ENCODE data around the gene AKT2.
"Not testable (repeated sequence)": the region's sequence is repeated elsewhere in the genome, so short reads cannot be mapped to it uniquely, and the experiment has no call there.

AKT2 gene

DNA sequence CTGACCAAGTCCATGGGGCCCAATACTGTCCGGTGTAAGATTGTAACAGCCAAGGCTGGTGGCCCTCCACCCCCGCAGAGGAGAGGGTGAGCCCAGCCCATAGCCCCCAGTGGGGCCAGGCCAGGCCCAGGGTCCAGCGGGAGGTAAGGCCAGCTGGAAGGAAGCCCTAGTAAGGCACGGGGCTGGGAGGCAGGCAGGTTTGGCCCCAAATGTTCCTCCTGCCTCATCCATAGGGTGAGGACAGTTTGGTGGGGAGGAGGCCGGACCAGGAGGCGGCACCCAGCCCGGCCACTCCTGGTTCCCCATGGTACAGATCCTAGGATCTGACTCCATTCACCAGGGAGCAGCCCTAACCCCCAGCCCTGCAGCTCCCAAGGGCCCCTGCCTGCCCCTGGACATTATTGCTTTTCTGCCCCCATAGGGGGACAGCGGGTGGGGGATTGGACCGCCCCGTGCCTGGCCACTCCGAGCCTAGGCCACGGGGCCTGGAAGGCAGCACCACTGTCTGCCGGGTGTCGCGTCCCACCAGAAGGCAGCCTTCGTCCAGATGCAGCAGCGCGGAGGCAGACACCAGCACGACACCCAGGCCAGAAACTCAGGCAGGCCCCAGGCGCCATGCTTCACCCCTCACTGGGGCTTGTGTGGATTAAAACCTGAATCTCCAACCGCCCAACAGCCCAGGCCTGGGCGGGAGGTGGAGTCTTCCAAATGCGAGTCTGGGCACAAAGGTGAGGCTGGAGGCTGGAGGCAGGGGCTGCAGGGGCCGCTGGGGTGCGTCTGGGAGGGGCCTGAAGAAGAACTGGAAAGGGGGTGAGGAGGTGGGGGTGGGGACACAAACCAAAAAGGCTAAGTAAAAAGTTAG lies 52.0 kb downstream of the AKT2 start:
- DNase-seq: no peak

DNA sequence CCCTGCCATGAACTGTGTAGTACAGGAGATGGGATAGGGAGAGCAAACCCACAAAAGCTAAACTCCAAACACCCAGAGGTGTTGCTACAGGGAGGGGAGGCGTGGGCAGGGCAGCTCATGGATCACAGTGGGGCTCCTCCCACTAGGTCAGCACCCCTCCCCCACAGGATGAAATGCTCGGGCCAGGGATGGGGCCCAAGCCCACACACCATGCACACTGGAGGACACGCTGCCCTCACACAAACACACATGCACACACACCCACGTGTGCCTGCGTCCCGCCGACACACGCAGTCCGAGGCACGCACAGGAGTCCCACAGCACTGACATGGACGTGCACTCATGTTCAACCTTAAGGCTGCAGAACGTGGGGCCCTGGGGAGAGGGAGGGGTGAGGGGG lies 52.7 kb downstream of the AKT2 start:
- no peak for DNase-seq

DNA sequence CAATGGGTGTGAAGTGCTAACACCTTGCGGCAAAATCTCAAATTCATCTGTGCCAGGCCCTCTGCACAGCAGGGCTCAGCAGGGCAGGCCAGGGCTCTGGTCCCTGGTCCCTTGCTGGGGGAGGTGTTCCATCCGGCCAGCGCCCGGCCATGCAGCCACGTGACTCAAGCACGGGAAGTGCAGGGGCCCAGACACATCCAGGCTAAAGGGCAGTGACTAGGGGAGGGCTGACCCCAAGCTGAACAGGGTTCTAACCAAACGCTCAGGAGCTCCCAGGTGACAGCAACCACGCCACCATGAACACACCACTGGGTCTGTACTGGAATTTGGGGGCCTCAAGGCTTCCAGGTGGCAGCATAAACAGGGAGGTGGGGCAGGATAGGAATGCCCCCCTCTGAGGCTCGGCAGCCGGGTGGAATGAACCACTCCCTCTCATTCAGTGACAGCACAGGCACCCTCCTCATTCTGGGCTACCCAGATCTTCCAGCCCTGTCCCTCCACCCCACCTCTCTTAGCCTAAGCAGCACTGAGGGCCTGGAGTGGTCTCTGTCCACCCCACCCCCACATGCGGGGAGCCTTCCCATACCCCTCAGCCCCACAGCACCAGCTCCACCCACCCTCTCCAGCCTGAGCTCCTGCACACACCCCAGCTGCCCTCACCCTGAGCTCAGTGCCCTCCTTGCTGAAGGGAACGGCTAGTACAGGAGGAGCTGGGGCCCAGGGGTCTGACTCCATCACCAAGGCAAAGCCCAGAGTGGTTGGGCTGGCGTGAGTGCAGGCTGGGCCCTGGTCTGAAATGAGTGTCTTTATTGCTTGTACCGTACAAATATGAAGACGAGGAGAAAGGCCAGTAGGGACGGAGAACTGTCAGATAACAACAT lies 53.4 kb downstream of the AKT2 start:
- no peak for DNase-seq

DNA sequence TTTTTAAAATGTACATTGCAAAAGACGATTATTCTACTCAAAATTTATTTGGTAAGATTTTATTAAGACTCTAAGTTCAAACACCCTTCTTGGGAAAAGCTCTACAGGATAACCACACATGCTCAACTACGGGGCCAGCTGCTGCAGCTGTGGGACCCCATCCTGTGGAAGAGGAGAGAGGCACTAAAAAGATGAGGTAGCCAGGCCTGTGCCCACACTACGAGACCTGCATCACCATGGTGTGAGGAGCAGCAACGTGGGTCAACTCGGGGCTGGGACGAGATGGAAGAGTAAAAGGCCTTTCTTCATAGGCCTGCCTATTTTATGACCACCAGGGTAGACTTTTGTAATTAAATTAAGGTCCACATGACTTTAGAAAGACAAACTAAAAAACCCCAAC lies 54.1 kb downstream of the AKT2 start:
- DNase-seq: no peak

DNA sequence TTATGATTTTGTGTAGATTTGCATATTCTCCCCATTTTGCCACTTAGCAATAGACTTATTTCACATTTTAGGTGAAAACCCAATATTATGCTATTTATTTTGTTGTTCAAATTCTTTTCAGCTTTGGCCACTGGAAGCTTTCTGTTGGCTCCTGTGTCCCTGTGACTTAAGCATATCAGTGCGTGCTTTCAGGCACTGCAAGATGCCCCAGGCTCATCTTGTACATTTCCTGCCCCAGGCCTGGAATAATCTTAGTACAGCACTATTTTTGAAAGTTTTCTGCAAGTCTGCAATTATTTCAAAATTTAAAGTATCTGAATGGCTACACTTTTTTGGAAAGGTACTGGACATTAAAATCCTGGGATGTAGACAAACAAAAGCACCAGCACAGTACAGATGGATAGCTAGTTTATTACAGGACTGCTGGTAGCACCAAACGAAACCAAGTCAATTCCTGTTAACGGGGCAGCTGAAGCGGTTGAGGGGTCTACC lies 55.2 kb downstream of the AKT2 start:
- DNase-seq: no peak

DNA sequence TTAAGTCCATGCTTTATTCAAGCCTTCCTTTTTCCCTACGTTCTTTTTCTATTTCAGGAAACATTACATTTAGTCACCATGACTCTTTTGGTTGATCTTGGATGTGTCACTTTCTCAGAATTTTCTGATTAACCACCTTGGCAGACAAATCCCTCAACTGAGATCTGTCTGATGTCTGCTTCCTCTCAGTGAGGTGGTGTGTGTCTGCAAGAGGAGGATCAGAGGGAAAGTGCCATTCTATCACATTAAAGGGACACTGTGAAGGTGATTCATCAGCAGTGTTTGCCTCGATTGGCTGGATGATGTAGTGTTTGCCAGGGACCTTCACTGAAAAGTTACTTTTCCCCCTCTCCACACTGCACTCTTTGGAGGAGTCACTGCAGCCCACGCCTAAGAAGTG lies 55.7 kb downstream of the AKT2 start:
- no peak for DNase-seq

DNA sequence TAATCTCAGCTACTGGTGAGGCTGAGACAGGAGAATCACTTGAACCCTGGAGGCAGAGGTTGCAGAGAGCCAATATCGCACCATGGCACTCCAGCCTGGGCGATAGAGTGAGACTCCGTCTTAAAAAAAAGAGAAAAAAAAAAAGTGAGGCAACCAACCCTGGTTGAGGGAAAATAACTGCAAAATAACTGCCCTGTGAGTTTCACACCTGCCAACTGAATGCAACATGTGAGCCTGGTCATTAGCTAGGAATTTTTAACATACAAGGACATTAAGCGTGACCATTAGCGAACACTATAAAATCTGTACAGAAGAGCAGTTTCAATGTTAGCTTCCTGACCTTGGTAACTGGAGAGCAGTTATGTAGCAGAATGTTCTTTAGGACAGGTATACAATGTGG lies 56.3 kb downstream of the AKT2 start:
- no peak for DNase-seq

DNA sequence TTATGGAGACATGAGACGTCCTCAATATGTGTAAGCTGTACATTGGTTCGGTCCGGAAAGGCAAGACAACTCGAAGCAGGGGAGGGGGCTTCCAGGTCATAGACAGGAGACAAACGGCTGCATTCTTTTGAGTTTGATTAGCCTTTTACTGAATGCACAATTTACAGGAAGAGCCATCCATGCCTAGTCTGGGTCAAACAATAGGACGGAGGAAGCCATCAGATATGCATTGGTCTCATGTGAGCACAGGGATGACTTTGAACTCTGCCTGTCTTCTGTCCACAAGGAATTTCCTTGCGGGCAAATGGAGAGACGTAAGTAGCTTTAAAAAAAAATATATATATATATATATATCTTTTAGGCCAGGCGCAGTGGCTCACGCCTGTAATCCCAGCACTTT lies 56.8 kb downstream of the AKT2 start:
- DNase-seq: no peak

DNA sequence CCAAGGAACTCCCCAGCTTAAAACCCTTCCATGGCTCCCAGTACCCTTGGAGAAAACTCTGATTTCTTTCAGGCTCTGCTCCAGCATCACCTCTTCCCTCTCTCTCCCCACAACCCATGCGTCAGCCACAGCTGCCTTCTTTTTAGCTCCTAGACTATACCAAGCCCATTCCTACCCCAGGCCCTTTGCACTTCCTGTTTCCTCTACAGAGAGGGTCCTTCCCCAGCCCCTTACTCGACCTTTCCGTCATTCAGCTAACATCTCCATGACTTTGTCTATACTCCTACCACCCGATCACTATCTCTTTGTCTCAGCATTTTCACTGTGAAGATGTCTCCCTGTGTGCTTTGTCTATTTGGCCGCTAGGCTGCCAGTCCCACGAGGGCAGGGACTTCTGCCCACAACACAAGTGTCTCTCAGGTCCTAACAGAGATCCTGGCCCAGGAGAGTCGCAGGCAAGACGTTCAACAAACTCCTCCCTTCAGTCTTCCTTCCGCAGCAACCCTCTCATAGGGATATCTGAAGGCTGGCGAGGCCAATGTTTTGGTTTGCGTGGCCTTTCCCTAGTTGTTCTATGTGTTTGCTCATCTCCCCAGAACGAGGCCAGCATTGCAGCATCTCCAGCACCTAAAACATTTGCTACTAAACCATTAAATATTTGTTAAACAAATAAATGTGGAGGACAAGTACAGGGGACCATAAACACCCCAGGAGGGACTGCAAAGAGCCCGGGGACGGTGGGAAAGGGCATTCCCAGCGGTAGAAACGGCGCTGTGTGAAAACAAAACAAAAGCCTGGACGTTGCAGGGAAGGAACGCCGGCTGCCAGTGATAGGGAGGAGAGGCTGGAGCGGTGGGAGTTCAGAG lies 59.5 kb downstream of the AKT2 start:
- no peak for DNase-seq

DNA sequence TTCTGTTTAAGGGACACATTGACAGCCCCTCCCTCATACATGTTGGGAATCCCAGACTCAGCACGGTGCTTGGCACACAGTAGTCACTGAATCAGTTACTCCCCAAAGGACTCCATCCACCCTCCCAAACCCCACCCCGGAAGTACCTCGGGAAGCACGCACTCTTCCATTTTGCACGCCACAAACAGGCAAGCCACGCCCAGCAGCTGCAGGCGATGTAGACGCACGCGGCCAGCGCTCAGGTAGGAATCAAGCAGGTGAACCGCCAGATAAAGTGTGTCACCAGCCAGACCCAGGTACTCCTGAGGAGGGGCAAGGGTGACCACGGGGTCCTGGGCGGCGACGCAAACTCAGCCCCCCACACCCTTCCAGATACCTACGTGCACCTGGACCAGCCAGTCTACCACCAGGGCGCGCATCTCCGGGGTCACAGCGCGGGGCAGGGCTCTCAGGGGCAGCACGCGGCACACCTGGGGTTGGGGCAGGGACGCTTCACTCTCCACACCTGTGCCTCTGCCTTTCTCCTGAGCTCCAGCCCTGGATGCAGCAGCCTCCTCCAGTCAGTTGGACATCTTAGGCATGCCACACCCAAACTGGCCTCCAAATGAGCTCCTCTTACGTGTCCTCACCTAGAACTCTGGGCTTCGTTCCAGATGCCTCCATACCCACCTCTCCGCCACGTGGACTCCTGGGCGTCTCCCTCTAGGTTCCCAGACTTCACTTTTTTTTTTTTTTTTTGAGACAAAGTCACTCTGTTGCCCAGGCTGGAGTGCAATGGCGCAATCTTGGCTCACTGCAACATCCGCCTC lies 60.6 kb downstream of the AKT2 start:
- DNase-seq: no peak

DNA sequence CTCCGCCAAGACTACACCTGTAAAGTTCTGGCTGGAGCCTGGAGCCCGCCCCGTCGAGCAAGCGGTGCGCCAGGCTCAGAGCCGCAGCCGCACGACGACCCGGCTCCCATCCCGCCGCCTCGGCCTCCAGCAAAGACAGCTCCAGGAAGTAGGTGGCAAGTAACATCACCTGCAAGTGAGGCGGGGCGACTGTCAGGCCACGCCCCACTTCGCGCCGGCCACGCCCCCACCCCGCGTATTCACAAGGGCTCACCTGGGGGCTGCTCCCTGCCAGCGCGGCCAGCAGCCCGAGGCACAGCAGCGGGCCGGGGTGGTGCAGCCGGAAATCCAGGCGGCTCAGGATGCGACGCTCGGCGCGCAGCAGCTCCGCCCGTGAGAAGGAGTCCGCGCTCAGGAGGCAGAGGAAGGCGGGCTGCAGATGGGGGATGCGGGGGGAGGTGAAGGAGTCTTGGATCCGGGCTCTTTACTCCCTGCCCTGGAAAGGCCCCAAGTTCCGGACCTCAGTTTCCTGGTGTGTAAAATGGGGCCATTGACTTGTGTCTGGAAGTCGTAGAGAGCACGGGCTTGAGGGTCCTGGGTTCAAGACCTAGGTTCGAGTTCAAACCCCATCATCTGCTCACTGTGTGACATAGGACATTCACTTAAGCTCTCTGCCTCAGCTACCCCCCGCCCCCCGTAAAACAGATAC lies 61.9 kb downstream of the AKT2 start:
- DNase-seq: peak; percentile 17

DNA sequence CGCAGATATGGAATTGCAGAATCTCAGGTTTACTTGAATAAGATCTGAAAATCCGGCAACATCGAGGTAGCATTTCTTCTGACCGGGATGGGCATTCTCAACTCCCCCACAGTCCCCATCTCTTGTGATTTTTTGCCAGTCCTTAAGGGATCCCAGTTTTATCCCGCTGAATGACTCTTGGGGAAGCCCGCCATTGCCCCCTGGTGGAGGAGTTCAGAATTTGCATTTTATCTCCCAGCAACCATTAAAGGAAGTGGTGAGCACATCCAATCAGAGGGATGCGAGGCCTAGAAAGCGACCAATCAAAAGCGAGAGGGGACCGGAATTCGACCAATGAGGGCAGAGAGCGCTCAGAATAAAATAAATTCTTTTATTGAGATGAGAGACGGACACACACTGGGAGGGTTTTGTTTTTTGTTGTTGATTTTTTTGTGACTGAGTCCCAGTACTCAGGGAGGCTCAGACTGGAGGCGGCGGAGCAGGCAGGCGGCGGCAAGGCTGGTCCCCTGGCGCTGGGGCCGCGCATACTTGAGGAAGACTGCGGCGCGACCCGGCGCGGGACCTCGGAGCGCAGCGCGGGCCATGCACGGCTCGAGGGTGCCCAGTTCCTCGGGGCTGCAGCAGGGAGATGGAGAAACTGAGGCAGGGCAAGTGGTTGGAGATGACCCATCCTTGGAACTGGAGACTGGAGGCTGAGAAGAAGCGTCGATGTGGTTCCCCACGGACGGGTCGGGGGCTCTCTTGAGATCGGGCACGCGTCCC lies 63.1 kb downstream of the AKT2 start:
- peak; percentile 56 for DNase-seq

DNA sequence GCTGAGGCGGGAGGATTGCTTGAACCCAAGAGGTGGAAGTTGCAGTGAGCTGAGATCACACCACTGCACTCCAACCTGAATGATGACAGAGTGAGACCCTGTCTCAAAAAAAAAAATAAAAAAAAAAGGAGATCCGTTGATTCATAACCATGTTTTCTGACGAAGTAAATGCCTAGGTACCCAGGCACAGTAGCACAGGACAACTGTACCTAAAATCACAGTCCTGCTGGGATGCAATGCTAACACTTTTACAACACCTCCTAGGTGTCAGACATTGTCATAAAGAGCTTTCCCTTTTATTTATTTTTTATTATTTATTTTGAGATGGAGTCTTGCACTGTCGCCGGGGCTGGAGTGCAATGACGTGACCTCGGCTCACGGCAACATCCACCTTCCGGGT lies 64.5 kb downstream of the AKT2 start:
- no peak for DNase-seq

DNA sequence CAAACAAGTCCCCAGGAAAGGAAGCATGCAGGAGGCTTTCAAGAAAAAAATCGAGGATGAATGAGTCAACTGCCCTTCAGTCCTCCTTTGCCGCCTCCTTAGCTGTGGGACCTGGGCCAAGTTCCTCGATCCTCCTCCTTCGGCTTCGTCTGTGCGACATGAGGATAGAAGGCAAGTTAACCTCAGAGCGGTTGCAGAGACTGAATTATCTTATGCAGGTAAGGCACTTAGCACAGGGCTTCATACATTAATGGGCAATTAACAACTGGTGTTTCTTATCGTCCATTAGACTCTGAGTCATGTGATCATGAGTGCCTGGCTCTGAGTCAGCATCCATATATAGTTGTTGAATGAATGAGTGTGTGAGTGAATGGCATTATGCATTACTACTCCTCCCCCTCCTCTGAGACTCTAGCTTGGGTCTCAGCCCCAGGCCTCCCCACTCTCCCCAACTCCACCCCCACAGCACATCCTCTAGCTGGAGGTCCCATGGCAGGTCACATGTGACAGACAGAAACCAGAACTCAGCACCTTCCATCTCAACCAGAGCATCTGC lies 65.3 kb downstream of the AKT2 start:
- DNase-seq: no peak

DNA sequence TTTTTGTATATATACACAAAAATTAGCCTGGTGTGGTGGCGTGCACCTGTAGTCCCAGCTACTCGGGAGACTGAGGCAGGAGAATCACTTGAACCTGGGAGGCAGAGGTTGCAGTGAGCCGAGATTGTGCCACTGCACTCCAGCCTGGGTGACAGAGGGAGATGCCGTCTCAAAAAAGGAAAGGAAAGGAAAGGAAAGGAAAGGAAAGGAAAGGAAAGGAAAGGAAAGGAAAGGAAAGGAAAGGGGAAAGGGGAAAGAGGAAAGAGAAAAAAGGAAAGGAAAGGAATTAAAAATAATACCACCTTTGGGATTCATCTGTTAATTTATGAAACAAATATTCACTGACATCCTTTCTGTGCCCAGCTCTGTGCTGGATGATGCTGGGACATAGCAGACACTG lies 66.1 kb downstream of the AKT2 start:
- not testable (repeated sequence) for DNase-seq

DNA sequence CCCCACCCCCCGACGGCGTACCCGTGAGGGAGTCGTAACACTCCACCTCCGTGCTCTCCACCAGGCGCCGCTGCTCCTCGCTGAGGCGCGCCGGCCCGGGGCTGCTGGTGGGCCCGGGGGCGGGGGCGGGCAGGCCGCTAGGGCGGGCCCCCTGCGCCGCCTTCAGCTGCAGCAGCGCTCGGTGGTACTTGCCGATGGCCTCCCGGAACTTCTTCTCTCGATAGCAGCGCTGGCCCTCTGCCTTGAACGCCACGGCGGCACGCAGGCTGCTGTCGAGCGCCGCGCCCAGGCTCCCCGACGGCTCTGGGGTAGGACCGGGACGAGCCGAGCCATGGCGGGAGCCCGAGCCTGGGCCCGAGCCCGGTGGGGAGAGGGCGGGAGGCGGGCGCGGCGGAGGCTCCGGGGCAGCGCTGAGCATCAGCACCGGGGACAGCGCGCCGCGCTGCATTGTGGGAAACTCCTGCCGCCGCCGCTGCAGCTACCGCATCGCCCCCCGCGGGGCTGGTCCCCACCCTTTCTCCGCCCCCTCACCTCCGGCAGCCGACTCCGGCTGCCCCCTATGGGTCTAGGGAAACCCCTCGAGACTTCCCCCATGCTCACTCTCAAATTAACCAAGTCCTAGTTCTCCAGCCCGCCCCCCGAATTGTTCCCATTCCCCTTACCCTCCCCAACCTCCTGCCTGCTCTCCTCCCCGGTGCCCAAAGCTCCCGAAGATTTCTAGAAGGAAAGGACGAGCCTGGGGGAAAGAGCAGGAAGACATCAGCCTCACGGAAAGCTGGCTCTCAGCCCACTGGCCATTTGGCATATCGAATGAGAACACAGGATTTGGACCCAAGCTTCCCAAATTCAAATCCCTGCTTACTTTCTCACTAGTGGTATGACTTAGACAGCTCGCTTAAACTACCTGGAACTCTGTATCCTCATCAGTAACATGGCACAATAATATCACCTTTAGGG lies 66.9 kb downstream of the AKT2 start, which contains the start of gene TTC9B:
TTC9B (minus strand) TSS at position 451 of the 957 bp plus-strand sequence; CDS start at position 448, 3 bp downstream.
- DNase-seq: no peak

DNA sequence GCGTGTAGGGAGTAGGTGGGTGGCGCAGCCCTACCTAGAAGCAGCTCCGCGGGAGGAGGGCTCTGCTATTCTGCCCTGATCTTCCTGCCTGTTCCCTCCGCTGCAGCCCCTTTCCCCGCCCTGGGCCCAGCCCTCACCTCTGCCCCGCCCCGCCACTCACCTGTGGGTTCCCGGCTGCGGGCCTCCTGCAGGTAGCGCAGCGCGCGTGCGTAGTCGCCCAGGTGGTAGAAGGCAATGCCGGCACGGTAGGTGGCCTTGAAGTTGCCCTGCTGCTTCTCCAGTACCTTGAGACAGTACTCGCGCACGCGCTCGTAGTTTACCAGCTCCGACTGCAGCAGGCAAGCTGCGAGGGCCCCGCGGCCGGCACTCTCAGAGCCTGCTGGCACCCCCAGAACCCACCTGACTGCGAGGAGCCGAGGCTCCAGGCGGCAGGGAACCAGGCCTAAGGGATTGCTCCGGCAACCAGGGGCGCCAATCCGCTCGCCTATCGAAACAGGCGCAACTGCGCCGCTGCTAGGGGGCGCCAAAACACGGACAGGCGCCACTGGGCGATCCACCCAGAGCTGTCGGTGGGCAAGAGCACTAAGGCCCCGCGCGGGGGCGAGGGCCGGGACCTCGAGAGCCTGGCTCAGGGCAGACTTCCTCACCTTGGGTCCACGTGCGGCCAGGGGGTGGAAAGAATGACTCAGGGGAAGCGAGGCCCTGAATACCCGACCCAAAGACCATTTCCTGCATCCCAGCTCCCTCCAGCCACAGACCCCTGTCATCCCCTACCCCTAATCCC lies 67.9 kb downstream of the AKT2 start:
- no peak for DNase-seq

DNA sequence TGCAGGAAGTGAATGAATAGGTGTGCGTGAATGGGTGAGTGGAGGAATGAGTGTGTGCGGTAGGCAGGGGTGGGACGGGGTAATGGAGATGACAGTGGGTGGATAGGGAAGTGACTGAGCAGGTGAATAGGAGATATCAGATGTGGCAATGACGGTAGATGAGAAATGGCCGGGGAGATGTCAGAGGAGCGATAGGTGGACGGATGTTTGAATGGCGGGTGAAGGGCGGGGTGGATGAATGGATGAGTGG lies 68.4 kb downstream of the AKT2 start:
- DNase-seq: no peak
